ENCODE data around the gene TCF12.
A peak's percentile ranks its signal among the peaks of the same experiment; 100 is the strongest.

The TCF12 gene

DNA sequence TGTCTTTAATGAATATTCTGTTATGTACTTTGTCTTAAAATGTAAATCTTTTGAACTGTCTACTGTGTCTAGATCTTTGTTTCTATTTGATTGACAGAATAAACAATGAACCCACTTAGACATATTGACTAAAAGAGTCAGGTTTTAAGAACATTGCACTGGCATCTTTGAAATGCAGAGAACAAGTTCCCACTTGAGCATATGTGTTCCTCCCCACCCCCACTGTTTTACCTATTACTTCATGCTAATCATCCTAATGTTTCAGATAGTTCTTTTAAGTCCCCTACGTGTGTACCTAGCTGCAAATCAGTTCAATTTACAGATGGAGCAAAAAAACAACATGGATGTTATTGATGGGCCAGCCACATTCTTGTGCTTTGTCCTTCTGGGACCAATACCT, 11.7 kb upstream of the TCF12 start:
- H3K9me3 ChIP-seq = no peaks in the 10 kb centered on the region
- H3K4me3 ChIP-seq (ENCODE audit: low read depth, low read length) = no peak overlapping the region
- DNase-seq = no peak
- no peaks in the 10 kb centered on the region for H3K4me1 ChIP-seq
- no peaks in the 10 kb centered on the region for H3K27me3 ChIP-seq
- no peaks in the 10 kb centered on the region for H3K36me3 ChIP-seq
- no peak for TF ChIP-seq CTCF (IDR thresholded peaks at IDR 0.05; ENCODE audit: low read depth, low read length)

DNA sequence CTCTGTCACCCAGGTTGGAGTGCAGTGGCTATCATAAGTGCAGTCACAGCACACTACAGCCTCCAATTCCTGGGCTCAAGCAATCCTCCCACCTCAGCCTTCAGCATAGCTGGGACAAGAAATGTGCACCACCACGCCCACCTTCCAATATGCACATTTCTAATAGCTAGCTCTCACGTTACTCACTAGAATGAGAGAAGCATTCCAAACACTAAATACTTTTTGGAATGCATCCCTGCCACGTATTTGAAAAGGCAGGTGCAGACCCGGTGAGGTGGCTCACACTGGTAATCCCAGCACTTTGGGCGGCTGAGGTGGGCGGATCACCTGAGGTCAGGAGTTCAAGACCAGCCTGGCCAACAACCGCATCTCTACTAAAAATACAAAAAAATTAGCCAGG, 7.6 kb upstream of the TCF12 start:
- no peaks in the 10 kb centered on the region; the same call in 1 of the 2 replicates for H3K36me3 ChIP-seq
- H3K9me3 ChIP-seq = no peaks in the 10 kb centered on the region
- no peak for TF ChIP-seq CTCF (IDR thresholded peaks at IDR 0.05; ENCODE audit: low read depth, low read length)
- DNase-seq = no peak
- no peaks in the 10 kb centered on the region for H3K4me1 ChIP-seq
- no peaks in the 10 kb centered on the region for H3K27me3 ChIP-seq
- no peak overlapping the region for H3K4me3 ChIP-seq (ENCODE audit: low read depth, low read length)

GRCh38 chr15:56913241-56913640, 5.2 kb upstream of the TCF12 start:
- H3K27me3 ChIP-seq = no peaks in the 10 kb centered on the region
- no peaks in the 10 kb centered on the region for H3K9me3 ChIP-seq
- no peak for TF ChIP-seq CTCF (IDR thresholded peaks at IDR 0.05; ENCODE audit: low read depth, low read length)
- H3K4me1 ChIP-seq = no peaks in the 10 kb centered on the region
- no peak overlapping the region for H3K4me3 ChIP-seq (ENCODE audit: low read depth, low read length)
- no peaks in the 10 kb centered on the region; the same call in 1 of the 2 replicates for H3K36me3 ChIP-seq
- no peak for DNase-seq

DNA sequence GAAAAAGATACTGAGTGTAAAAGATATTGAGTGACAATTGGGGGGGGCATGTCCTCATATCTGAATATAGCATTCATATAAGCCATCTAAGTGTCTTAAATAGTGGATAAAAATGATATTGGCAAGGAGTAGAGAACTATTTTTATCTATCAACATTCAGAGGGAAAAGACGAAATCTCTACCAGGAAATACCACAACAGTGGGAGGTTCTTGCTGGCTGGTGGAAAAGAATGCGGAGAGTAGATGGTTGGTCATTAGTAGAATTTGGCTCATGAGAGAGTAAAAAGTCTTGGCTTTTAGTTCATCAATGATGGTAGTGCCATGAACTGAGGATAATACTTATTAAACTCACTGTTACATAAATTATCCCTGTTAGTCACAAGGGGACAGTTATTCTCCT, 4.8 kb upstream of the TCF12 start:
- H3K36me3 ChIP-seq = peaks cover 1% of the 10 kb centered on the region
- TF ChIP-seq CTCF (IDR thresholded peaks at IDR 0.05; ENCODE audit: low read depth, low read length) = no peak
- DNase-seq = no peak

DNA sequence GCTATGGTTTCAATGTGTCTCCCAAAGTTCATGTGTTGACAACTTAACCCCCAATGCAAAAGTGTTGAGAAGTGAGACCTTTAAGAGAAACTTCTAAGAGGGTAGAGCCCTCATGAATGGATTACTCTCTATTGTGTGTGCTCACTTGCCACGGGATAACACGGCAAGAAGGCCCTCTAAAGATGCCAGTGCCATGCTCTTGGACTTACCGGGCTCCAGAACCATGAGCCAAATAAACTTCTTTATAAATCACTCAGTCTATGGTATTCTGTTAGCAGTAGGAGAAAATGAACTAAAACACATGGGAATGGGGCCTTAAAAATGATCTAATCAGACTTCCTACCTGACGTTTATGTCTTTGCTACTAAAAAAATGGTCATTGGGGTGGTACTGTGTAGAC, 2.6 kb upstream of the TCF12 start:
- no peak for TF ChIP-seq CTCF (IDR thresholded peaks at IDR 0.05; ENCODE audit: low read depth, low read length)
- no peak for DNase-seq
- H3K4me3 ChIP-seq (ENCODE audit: low read depth, low read length) = no peak overlapping the region
- H3K9me3 ChIP-seq = no peaks in the 10 kb centered on the region
- no peaks in the 10 kb centered on the region for H3K27me3 ChIP-seq
- peaks cover 20% of the 10 kb centered on the region for H3K36me3 ChIP-seq
- H3K4me1 ChIP-seq = no peaks in the 10 kb centered on the region

More for the DNA sequence above, 4.8 kb upstream of the TCF12 start:
- no peaks in the 10 kb centered on the region for H3K9me3 ChIP-seq
- H3K4me3 ChIP-seq (ENCODE audit: low read depth, low read length) = no peak overlapping the region
- H3K27me3 ChIP-seq = no peaks in the 10 kb centered on the region
- no peaks in the 10 kb centered on the region for H3K4me1 ChIP-seq

GRCh38 chr15:56916825-56917477, 1.5 kb upstream of the TCF12 start:
- Histone ChIP-seq H3K9me3 (no peaks in the 10 kb centered on the region), H3K4me1 (no peaks in the 10 kb centered on the region), H3K27me3 (no peaks in the 10 kb centered on the region), H3K36me3 (peaks cover 26% of the 10 kb centered on the region), H3K4me3 (ENCODE audit: low read depth, low read length) (peak overlapping the region; percentile 86)
- DNase-seq = no peak
- TF ChIP-seq CTCF (IDR thresholded peaks at IDR 0.05; ENCODE audit: low read depth, low read length) = no peak
